Measurements from ENCODE around the gene PNKD.

PNKD gene

DNA sequence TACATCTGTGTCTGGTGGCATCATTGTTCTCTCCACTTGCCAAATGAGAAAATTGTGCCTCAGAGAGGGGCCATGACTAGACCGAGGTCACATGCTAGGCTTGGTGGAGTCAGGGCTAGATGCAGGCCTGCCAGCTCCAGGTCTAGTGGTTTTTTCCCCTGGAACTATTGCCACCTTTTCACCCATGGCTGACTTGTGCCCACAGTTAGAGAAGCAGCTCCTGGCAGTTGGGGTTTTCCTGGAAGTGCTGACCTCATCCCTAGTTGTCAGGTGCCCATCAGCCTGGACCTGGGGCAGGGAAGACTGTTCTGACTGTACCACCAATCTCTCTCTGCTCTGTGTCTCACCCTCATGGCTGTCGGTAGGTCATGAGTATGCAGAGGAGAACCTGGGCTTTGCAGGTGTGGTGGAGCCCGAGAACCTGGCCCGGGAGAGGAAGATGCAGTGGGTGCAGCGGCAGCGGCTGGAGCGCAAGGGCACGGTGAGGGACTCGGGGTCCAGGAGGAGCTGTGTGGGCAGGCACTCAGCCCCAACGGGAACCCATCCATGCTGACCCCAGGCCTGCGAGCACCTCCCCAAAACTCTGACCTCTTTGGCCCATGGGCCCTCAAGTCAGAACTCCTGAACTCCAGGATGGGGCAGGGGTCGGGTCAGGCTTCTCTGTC lies 73.9 kb downstream of the PNKD start:
- DNase-seq (ENCODE audit: low read depth), result no peak
- H3K4me3 ChIP-seq (ENCODE audit: control insufficient read depth, low read depth, low read length), result no peak overlapping the region
- TF ChIP-seq, protein P1, sequence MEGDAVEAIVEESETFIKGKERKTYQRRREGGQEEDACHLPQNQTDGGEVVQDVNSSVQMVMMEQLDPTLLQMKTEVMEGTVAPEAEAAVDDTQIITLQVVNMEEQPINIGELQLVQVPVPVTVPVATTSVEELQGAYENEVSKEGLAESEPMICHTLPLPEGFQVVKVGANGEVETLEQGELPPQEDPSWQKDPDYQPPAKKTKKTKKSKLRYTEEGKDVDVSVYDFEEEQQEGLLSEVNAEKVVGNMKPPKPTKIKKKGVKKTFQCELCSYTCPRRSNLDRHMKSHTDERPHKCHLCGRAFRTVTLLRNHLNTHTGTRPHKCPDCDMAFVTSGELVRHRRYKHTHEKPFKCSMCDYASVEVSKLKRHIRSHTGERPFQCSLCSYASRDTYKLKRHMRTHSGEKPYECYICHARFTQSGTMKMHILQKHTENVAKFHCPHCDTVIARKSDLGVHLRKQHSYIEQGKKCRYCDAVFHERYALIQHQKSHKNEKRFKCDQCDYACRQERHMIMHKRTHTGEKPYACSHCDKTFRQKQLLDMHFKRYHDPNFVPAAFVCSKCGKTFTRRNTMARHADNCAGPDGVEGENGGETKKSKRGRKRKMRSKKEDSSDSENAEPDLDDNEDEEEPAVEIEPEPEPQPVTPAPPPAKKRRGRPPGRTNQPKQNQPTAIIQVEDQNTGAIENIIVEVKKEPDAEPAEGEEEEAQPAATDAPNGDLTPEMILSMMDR (IDR thresholded peaks at IDR 0.05; ENCODE audit: control insufficient read depth, insufficient read depth, low read depth, low read length, missing control alignments), result no peak

DNA sequence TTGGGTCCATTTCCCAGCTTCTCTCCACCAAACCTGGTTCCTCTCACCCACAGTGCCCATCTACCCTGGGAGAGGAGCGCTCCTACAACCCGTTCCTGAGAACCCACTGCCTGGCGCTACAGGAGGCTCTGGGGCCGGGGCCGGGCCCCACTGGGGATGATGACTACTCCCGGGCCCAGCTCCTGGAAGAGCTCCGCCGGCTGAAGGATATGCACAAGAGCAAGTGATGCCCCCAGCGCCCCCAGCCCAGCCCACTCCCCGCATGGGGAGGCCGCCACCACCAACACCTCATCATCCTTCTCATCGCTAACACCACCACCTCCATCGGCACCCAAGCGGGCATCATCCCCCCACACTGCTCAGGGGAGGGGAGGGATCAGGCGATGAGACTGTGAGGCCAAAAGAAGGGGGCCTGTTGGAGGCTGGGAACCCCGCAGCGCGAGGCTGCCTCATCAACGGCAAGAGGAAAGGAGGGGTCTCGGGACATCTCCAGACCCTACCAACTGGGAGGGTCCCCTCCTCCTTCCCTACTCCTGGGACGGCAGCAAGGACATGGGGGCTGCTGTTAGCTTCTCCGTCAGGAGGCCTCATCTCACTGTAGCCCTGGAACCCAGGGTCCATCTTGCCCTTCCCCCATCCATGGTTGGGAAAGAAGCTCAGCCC lies 74.6 kb downstream of the PNKD start:
- TF ChIP-seq, protein P1 (IDR thresholded peaks at IDR 0.05; ENCODE audit: control insufficient read depth, insufficient read depth, low read depth, low read length, missing control alignments), result no peak
- no peak overlapping the region for H3K4me3 ChIP-seq (ENCODE audit: control insufficient read depth, low read depth, low read length)
- no peak for DNase-seq (ENCODE audit: low read depth)

DNA sequence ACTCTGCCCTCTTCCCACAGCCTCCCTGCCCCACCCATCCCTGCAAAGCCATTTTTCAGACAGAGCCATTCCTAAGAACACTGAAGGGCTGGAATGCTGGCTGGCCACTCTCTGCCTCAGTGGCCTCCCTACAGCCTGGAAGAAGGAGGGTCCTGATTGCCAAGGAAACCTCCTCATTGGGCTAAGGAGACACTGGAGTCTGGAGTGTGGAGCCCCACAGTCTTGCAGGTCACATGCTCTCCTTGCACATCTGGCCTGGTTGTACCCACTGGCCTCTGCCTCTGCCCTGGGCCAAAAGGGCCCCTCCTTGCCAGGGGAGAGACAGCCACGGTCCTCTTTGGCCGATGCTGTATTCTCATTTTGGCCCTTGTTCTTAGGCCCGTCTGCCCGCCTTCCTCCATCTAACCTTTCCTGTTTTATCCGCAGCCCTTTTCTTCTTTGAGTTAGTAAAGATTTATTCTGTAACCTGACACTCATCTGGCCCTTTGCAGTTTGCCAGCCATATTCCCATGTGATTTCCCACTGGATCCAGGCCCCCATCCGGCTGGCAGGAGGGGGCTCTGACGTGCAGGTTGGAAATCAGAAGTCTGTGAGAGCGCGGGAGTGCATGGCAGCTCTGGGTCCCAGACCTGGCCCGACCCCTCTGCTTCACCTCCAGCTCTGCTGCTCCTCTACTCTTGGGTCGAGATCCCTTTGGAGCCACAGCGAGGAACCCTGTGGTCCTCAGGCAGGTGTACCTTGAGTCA lies 75.3 kb downstream of the PNKD start:
- TF ChIP-seq, protein P1 (IDR thresholded peaks at IDR 0.05; ENCODE audit: control insufficient read depth, insufficient read depth, low read depth, low read length, missing control alignments), result no peak
- no peak overlapping the region for H3K4me3 ChIP-seq (ENCODE audit: control insufficient read depth, low read depth, low read length)
- no peak for DNase-seq (ENCODE audit: low read depth)

GRCh38 chr2:218347172-218347571 lies 76.9 kb downstream of the PNKD start:
- H3K4me3 ChIP-seq (ENCODE audit: control insufficient read depth, low read depth, low read length), result no peak overlapping the region

GRCh38 chr2:218354045-218354444 lies 83.7 kb downstream of the PNKD start:
- no peak overlapping the region for H3K4me3 ChIP-seq (ENCODE audit: control insufficient read depth, low read depth, low read length)
- TF ChIP-seq, protein P1 (IDR thresholded peaks at IDR 0.05; ENCODE audit: control insufficient read depth, insufficient read depth, low read depth, low read length, missing control alignments), result no peak
- no peak for DNase-seq (ENCODE audit: low read depth)

More at GRCh38 chr2:218347172-218347571, 76.9 kb downstream of the PNKD start:
- no peak for DNase-seq (ENCODE audit: low read depth)
- TF ChIP-seq, protein P1 (IDR thresholded peaks at IDR 0.05; ENCODE audit: control insufficient read depth, insufficient read depth, low read depth, low read length, missing control alignments), result no peak

DNA sequence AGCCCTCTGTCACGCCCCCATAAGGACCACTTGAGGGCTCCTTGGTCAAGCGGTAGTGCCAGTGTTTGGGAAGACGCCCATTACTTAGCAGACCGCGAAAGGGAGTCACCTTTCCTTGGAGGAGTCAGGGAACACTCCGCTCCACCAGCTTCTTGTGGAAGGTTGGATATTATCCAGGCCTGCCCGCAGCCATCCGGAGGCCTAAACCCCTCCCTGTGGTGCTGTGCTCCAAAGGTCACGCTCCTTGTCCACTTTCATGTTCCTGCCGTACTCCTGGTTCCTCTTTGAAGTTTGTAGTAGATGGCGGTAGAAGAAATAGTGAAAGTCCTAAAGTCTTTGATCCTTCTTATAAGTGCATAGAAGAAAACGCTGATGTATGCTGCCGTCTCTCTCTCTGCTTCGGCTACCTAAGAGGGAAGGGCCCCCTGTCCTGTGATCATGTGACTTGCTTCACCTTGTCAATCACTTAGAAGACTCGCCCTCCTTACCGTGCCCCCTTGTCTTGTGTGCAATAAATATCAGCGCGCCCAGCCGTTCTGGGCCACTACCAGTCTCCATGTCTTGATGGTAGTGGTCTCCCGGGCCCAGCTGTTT lies 84.6 kb downstream of the PNKD start:
- TF ChIP-seq, protein P1 (IDR thresholded peaks at IDR 0.05; ENCODE audit: control insufficient read depth, insufficient read depth, low read depth, low read length, missing control alignments), result no peak
- no peak overlapping the region for H3K4me3 ChIP-seq (ENCODE audit: control insufficient read depth, low read depth, low read length)
- DNase-seq (ENCODE audit: low read depth), result no peak
